GM12874 (cell line): ENCODE results near the gene SSR4.

ENCODE experiments used
- TF ChIP-seq, protein P1 (sequence below): IDR thresholded peaks from 2 replicates; pipeline ENCODE4 v1.5.1; 2011; ENCODE audit warnings: low read depth, mild to moderate bottlenecking, control low read depth, low read length, moderate library complexity; ENCODE audit not compliant: insufficient read depth

The SSR4 gene

DNA sequence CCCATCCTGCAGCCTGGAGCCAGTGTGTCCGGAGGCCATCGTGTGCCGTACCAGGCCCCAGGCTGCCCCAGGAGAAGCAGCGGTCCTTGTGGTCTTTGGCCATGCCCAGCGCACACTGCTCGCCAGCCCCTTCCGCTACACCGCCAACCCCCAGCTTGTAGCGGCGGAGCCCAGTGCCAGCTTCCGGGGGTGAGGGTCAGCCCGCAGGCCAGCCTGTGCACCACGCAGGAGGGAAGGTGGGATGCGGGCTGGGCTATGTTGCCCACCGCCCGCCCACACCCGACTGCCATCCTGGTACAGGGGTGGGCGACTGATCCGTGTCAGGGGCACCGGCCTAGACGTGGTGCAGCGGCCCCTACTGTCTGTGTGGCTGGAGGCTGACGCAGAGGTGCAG, 21.3 kb upstream of the SSR4 start:
- TF ChIP-seq, protein P1, sequence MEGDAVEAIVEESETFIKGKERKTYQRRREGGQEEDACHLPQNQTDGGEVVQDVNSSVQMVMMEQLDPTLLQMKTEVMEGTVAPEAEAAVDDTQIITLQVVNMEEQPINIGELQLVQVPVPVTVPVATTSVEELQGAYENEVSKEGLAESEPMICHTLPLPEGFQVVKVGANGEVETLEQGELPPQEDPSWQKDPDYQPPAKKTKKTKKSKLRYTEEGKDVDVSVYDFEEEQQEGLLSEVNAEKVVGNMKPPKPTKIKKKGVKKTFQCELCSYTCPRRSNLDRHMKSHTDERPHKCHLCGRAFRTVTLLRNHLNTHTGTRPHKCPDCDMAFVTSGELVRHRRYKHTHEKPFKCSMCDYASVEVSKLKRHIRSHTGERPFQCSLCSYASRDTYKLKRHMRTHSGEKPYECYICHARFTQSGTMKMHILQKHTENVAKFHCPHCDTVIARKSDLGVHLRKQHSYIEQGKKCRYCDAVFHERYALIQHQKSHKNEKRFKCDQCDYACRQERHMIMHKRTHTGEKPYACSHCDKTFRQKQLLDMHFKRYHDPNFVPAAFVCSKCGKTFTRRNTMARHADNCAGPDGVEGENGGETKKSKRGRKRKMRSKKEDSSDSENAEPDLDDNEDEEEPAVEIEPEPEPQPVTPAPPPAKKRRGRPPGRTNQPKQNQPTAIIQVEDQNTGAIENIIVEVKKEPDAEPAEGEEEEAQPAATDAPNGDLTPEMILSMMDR: no peak

DNA sequence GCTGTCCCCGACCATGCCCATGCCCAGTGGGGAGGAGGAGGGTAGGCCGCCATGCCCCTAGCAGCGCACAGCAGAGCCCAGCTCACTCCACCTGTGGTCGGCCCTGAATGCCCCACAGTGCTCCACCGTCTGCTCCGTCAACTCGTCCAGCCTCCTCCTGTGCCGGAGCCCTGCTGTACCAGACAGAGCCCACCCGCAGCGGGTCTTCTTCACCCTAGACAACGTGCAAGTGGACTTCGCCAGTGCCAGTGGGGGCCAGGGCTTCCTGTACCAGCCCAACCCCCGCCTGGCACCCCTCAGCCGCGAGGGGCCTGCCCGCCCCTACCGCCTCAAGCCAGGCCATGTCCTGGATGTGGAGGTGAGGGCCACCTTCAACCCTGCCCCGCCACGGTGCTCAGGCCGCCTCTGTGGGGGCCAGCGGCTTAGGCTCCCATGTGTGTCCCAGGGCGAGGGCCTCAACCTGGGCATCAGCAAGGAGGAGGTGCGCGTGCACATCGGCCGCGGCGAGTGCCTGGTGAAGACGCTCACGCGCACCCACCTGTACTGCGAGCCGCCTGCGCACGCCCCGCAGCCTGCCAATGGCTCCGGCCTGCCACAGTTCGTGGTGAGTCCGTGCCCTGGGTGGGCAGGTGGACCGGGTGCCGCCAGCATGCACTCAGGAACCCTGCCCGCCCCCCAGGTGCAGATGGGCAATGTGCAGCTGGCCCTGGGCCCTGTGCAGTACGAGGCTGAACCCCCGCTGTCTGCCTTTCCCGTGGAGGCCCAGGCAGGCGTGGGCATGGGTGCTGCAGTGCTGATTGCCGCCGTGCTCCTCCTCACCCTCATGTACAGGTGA, 20.5 kb upstream of the SSR4 start:
- TF ChIP-seq, protein P1: no peak

DNA sequence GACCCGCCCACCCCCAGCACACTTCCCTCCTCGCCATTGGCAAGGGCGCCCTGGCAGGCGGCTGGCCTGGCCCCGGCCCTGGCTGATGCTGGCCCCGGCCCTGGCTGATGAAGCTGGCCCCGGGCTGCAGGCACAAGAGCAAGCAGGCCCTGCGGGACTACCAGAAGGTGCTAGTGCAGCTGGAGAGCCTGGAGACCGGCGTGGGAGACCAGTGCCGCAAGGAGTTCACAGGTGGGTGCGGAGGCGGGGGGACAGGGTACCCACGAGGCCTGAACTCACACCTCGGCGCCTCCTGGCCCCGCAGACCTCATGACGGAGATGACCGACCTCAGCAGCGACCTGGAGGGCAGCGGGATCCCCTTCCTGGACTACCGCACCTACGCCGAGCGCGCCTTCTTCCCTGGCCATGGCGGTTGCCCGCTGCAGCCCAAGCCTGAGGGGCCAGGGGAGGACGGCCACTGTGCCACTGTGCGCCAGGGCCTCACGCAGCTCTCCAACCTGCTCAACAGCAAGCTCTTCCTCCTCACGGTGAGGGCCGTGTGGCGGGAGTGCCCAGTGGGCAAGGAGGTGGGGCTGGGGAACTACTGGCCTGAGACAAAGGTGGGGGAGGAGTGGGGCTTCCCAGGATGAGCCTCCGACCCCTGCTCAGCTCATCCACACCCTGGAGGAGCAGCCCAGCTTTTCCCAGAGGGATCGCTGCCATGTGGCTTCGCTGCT, 19.7 kb upstream of the SSR4 start:
- TF ChIP-seq, protein P1: no peak

DNA sequence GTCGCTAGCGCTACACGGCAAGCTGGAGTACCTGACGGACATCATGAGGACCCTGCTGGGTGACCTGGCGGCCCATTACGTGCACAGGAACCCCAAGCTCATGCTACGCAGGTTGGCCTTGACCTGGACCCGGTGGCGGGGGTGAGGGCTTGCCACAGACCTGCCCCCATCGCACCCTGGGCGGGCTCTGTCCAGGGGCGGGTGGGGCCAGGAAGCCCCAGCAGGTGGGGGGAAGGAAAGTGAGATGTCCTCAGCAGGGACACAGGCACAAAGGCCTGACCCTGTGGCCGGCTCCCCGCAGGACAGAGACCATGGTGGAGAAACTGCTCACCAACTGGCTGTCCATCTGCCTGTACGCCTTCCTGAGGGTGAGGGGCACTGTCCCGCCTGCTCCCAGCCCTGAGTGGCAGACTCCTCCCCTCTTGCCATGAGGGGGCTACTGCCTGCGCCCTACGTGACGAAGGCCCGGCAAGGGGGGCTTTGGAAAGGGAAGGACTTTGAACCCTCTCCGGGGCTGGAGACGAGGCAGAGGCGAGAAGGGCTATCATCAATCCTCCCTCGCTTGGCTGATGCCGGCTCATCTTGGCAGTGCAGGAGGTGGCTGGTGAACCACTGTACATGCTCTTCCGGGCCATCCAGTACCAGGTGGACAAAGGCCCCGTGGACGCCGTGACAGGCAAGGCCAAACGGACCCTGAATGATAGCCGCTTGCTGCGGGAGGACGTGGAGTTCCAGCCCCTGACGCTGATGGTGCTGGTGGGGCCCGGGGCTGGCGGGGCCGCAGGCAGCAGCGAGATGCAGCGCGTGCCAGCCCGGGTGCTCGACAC, 19.0 kb upstream of the SSR4 start:
- TF ChIP-seq, protein P1: no peak

DNA sequence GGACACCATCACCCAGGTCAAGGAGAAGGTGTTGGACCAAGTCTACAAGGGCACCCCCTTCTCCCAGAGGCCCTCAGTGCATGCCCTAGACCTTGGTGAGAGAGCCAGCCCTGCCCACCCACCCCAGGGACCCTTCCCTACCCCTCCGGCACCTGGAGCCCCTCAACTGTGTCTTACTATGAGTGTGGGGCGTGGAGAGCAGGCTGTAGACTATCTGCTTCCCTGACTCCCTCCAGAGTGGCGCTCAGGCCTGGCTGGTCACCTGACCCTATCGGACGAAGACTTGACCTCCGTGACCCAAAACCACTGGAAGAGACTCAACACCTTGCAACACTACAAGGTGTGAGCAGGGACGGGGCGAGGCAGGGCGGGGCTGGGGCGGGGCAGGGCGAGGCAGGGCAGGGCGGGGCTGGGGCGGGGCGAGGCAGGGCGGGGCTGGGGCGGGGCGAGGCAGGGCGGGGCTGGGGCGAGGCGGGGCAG, 18.3 kb upstream of the SSR4 start:
- TF ChIP-seq, protein P1: no peak

DNA sequence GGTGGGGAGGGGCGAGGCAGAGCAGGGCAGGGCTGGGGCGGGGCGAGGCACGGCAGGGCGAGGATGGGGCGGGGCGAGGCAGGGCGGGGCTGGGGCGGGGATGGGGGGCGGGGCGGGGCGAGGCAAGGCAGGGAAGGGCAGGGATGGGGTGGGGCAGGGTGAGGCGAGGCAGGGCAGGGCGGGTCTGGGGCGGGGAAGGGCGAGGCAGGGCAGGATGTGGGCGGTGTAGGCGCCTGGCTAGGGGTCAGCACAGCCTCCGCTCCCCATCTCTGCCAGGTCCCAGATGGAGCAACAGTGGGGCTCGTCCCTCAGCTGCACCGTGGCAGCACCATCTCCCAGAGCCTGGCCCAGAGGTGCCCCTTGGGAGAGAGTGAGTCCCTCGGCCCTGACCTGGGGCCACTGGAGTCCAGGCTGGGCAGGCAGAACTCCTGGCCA, 17.8 kb upstream of the SSR4 start:
- TF ChIP-seq, protein P1: no peak
